Measurements from ENCODE around the gene CFAP90. TPM values are rescaled to one million over a fixed set of nuclear protein-coding genes. Genes with fewer than 3 reads are reported as not detected.

Gene CFAP90
- not detected in 2 replicates for total RNA-seq (2014; rRNA removed; shearing (Covaris generic))

GRCh38 chr5:7850395-7851239, at the start of gene CFAP90:
TSS of gene CFAP90 (minus strand) at chr5:7851133. CDS start at chr5:7851021, 112 bp downstream.

GRCh38 chr5:7868773-7869473, 18.0 kb upstream of the CFAP90 start, which contains the start of the genes FASTKD3 and MTRR:
TSS of gene FASTKD3 (minus strand) at chr5:7869031. CDS start at chr5:7868083, 948 bp downstream.
TSS of gene MTRR (plus strand) at chr5:7869148. CDS start at chr5:7870795, 1,647 bp downstream.

Other genes with a start within 250 kb of the CFAP90 start
- gene FASTKD3, start 17.9 kb upstream of the CFAP90 start, total RNA-seq (2014; rRNA removed; shearing (Covaris generic)) = 10.2 and 10.9 TPM in 2 replicates
- 47.8 and 70.7 TPM in 2 replicates for gene MTRR, start 18.0 kb upstream of the CFAP90 start, total RNA-seq (2014; rRNA removed; shearing (Covaris generic))